HEK293 (cell line): Measurements from ENCODE around the gene COMMD10.

Experiments used
- ATF2 ChIP-seq: fragments of 450-650 bp; formaldehyde crosslinking; IDR thresholded peaks from 2 replicates; pipeline ENCODE4 v1.5.1; 2016; ENCODE audit warnings: missing biosample characterization, missing genetic modification characterization, low read depth
- CTCF ChIP-seq: fragments of 450-650 bp; formaldehyde crosslinking; IDR thresholded peaks from 2 replicates; pipeline ENCODE4 v1.5.1; 2016; ENCODE audit warnings: missing biosample characterization, missing genetic modification characterization
- ZNF138 ChIP-seq: fragments of 450-650 bp; formaldehyde crosslinking; IDR thresholded peaks from 2 replicates; pipeline ENCODE4 v1.5.1; 2016; ENCODE audit warnings: missing biosample characterization, missing genetic modification characterization, borderline replicate concordance
- ZNF146 ChIP-seq: fragments of 450-650 bp; formaldehyde crosslinking; IDR thresholded peaks from 2 replicates; pipeline ENCODE4 v1.5.1; 2016; ENCODE audit warnings: missing biosample characterization, missing genetic modification characterization
- ZNF174 ChIP-seq: fragments of 450-650 bp; formaldehyde crosslinking; IDR thresholded peaks from 2 replicates; pipeline ENCODE4 v1.5.0; 2017; ENCODE audit warnings: missing biosample characterization, mild to moderate bottlenecking, missing genetic modification characterization
- ZNF488 ChIP-seq: fragments of 450-650 bp; formaldehyde crosslinking; IDR thresholded peaks from 2 replicates; pipeline ENCODE4 v1.5.1; 2016; ENCODE audit warnings: missing biosample characterization, missing genetic modification characterization
- ZNF785 ChIP-seq: fragments of 450-650 bp; formaldehyde crosslinking; IDR thresholded peaks from 2 replicates; pipeline ENCODE4 v1.5.1; 2016; ENCODE audit warnings: missing biosample characterization, missing genetic modification characterization
- TF ChIP-seq, protein P1 (sequence below): fragments of 450-650 bp; formaldehyde crosslinking; IDR thresholded peaks from 2 replicates; pipeline ENCODE4 v1.5.1; 2017; ENCODE audit warnings: missing biosample characterization, mild to moderate bottlenecking, missing genetic modification characterization, moderate library complexity
- TF ChIP-seq, protein P2 (sequence below): fragments of 450-650 bp; IDR thresholded peaks from 2 replicates; pipeline ENCODE4 v1.5.1; 2018; ENCODE audit warnings: missing biosample characterization, mild to moderate bottlenecking, missing genetic modification characterization
- TF ChIP-seq, protein P3 (sequence below): fragments of 450-650 bp; formaldehyde crosslinking; IDR thresholded peaks from 2 replicates; pipeline ENCODE4 v1.5.1; 2016; ENCODE audit warnings: missing biosample characterization, missing genetic modification characterization

GRCh38 chr5:116289276-116289675, 204.5 kb downstream of the COMMD10 start:
- TF ChIP-seq ZNF138 (tag by site-specific recombination), result no peak
- TF ChIP-seq, protein P1, sequence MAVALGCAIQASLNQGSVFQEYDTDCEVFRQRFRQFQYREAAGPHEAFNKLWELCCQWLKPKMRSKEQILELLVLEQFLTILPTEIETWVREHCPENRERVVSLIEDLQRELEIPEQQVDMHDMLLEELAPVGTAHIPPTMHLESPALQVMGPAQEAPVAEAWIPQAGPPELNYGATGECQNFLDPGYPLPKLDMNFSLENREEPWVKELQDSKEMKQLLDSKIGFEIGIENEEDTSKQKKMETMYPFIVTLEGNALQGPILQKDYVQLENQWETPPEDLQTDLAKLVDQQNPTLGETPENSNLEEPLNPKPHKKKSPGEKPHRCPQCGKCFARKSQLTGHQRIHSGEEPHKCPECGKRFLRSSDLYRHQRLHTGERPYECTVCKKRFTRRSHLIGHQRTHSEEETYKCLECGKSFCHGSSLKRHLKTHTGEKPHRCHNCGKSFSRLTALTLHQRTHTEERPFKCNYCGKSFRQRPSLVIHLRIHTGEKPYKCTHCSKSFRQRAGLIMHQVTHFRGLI, result no peak
- TF ChIP-seq, protein P2, sequence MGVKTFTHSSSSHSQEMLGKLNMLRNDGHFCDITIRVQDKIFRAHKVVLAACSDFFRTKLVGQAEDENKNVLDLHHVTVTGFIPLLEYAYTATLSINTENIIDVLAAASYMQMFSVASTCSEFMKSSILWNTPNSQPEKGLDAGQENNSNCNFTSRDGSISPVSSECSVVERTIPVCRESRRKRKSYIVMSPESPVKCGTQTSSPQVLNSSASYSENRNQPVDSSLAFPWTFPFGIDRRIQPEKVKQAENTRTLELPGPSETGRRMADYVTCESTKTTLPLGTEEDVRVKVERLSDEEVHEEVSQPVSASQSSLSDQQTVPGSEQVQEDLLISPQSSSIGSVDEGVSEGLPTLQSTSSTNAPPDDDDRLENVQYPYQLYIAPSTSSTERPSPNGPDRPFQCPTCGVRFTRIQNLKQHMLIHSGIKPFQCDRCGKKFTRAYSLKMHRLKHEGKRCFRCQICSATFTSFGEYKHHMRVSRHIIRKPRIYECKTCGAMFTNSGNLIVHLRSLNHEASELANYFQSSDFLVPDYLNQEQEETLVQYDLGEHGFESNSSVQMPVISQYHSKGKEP, result no peak
- no peak for TF ChIP-seq ATF2
- TF ChIP-seq CTCF, result no peak
- TF ChIP-seq ZNF488 (tag by site-specific recombination), result no peak
- no peak for TF ChIP-seq ZNF174 (tag by site-specific recombination)
- no peak for TF ChIP-seq ZNF146 (tag by site-specific recombination)
- no peak for TF ChIP-seq ZNF785 (tag by site-specific recombination)
- TF ChIP-seq, protein P3, sequence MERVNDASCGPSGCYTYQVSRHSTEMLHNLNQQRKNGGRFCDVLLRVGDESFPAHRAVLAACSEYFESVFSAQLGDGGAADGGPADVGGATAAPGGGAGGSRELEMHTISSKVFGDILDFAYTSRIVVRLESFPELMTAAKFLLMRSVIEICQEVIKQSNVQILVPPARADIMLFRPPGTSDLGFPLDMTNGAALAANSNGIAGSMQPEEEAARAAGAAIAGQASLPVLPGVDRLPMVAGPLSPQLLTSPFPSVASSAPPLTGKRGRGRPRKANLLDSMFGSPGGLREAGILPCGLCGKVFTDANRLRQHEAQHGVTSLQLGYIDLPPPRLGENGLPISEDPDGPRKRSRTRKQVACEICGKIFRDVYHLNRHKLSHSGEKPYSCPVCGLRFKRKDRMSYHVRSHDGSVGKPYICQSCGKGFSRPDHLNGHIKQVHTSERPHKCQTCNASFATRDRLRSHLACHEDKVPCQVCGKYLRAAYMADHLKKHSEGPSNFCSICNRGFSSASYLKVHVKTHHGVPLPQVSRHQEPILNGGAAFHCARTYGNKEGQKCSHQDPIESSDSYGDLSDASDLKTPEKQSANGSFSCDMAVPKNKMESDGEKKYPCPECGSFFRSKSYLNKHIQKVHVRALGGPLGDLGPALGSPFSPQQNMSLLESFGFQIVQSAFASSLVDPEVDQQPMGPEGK, result no peak
